Measurements from ENCODE around the gene CHIT1.

DNA sequence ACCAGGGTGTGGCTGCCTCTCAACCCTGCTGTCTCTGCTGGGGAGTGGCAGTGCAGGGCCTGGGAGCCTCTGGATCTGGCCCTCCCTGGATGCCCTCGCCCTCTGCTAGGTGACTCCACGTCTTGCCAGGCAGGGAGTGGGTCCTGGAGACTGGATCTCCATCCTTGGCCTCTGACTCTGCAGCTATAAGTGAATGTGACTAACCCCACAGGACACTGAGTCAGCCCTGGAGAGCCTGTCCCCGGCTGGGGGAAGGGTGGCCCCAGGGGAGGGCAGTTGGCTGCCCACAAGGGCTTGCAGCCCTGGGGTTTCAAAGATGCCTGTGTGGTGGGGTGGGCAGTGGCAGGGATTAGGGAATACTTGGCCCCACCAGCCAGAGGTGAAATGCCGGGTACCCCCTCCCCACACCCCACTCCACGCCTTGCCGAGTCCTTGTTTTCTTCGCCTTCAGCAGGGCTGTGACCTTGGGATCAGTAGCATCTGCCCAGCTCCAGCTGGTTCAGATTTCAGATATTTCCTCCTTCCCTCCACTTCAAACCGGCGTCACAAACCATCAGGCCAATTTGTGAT is 51.9 kb downstream of the CHIT1 start:
- TF ChIP-seq POLR2AphosphoS5 (IDR thresholded peaks at IDR 0.05; ENCODE audit: borderline replicate concordance, low read depth, low read length) (no peak), EZH2 (IDR thresholded peaks at IDR 0.05) (no peak), FOXP2 (optimal IDR thresholded peaks at IDR 0.05; ENCODE audit: control extremely low read depth, extremely low read length, insufficient read depth) (no peak)
